HG03045 (cell line): ENCODE data around the gene ETS2.

Experiments used
- ATAC-seq: cut with Tn5 transposase; IDR thresholded peaks from one replicate; pipeline ENCODE4 v1.9.1; 2021; ENCODE audit warnings: mild to moderate bottlenecking, moderate library complexity; ENCODE audit not compliant: unreplicated experiment

Gene ETS2

DNA sequence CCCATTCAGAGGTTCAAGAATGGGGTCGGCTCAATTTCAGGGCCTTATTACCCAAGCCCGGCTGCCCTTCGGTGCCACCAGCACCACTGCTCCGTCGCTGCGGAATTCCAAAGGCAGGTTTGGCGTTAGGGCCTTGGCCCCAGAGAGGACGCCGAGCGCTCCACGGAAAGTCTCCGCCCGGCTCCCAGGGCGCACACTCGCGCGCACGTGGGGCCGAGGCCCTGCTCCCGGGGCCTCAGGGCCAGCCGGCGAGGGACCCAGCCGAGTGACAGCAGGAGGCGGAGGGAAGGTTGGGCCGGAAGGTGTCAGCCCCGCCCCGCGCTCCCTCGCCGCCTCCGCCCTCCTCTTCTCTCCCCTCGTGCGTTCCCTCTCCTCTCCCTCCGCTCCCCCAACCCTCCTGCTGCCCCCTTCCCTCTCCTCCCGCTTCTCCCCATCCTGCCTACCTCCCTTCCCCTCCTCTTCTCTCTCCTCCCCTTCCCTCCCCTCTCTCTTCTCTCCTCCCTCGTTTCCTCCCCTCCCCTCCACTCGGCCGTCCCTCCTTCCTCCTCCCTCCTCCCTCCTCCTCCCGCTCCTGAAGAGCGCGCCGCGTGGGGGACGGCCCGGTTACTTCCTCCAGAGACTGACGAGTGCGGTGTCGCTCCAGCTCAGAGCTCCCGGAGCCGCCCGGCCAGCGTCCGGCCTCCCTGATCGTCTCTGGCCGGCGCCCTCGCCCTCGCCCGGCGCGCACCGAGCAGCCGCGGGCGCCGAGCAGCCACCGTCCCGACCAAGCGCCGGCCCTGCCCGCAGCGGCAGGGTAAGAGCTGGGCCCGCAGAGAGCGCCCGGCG lies at the start of gene ETS2:
TSS of gene ETS2 (plus strand) at position 602 of the 825 bp plus-strand sequence. CDS start 4,106 bp downstream, outside the sequence.
- ATAC-seq = peak; percentile 71

GRCh38 chr21:38756746-38757145 lies 49.0 kb upstream of the ETS2 start:
- ATAC-seq = no peak

DNA sequence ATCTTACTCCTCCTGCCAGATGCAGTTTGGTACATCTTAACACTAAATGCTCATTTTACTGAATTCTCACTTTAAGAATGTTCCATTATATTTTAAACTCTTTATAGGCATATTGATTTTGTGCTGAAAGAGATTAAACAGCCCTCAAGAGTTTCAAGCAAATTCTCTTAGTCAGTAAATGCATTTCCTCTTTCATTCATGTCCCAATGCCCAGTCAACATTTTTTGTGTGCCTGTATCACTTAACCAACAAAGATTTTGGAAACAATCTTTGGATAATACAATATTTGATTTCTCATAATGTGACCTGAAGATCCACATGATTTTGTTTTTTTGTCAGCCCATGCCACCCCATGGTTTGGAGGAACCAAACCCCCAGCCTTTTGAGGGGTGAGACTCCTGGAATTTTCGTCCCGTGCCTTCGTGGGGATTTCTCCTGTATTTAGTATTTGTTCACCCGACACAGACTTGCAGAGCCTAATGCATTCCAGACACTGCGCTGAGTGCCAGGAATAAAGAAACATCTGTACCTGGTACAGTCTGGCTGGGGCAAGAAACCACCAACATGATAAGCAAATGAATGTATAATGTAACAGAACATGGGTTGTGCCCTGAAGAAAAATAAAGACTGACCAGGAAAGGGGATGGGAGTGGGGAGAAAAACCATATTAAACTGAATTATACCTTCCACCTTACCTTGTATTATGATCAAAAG lies 47.1 kb upstream of the ETS2 start:
- no peak for ATAC-seq

DNA sequence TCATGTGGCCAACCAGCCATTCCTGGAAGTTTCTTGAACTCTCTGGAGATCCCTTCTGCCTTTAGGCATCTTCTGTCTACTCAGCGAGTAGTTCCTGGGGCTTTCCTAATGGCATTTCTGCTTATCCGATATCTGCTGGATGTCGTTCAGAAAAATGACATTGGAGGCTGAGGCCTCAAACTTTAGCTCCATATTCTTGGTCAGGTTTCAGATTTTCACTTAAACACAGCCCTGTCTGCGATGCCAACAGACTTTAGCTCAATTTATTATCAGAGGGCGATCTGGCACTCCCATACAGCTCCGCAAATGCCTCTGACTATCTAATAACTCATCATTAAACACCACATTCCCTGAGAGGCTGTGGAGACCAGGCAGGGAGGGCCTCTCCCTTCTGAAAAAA lies 46.3 kb upstream of the ETS2 start:
- ATAC-seq = no peak

DNA sequence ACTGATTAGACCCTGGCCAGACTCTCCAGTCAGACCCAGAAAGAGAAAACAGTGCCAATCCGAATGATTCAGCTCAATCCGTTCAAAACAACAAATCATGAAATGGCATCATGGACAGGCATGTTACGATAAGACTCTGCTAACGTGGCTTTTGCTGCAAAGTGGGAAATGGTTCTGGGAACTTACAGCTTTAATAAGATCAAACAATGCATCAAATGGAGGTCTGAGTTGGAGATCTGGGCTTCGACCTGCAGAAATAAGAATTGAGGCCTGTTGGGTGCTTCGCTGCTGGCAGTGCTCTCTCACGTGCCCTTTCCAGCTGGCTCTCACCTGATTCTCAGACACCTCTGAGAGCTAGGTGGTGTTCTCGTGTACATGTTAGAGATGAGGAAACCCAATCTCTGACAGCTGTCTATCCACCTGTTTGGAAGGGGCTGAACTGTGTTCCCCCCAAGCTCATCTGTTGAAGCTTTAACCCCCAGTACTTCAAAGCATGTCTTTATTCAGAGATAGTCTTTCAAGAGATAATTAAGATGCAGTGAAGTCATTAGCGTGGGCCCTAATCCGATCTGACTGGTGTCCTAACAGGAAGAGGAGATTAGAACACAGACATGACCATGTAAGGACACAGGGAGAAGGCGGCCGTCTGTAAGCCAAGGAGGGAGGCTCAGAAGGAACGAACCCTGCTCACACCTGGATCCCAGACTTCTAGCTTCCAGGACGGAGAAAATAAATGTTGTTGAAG lies 45.5 kb upstream of the ETS2 start:
- no peak for ATAC-seq

- ATAC-seq = no peak
These were observed 45.0 kb upstream of the ETS2 start for GRCh38 chr21:38760762-38761155.

DNA sequence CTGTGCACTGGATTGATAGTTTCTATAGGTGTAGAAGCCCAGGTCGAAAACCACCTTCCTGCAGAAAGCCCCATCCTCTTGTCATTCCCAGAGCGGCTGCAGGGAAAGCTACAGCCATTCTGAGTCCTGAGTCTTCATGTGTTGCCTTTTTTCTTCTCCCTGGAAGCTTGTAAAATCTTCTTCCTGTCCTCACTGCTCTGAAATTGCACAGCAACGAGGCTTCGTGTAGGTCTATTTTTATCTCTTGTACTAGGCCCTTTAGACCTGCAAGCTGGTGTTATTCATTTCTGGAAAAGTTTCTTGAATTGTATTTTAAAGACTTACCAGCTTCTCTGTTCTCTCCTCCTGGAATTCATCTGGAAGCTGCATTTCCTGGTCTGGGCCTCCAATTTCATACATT lies 44.2 kb upstream of the ETS2 start:
- no peak for ATAC-seq

DNA sequence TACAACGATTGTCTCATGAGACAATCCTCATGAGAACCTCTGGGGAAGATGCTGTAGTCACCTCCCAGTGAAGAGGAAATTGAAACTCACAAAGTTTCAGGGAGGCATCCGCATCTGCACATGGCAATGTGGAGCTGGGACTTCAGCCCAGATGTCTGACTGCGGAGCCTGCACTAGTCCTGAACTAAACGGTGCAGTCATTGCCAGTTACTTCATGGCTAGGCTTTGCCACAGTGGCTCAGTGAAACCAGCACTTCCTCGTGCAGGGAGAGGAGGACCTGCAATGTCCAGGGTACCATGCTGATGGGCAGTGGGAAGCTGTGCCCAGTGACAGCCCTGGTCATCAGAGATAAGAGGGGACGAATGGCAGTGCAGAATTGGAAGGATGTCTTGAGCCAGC lies 40.7 kb upstream of the ETS2 start:
- ATAC-seq = no peak

GRCh38 chr21:38766987-38767722 lies 38.6 kb upstream of the ETS2 start:
- ATAC-seq = peak; percentile 95

GRCh38 chr21:38768471-38769063 lies 37.2 kb upstream of the ETS2 start:
- ATAC-seq = no peak

DNA sequence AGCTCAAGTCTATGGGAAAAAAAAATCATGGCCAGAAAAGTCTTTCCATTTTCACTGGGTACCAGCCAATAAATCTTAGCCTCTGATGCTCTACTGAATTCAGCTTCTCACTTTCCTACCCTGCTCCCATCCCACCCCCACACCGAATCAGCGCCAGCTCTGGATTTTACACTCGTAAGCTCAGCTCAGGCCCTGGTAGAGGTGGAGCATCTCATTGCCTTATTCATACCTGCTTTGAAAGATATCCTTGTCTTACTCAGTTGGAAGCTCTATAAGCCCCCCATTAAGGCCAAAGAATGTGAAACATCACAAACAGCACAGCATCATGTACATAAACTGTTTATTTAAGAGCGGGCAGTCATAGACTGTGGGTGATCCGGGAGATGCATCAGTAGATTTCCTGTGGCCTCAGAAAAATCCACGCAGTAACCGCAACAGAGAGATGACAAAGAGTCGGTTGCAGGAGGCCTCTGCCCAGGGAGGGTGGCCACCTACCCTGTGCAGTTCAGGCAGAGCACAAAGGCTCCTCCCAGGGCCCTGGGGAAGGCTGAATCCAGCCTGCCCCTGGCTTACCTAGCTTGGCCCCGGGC lies 36.4 kb upstream of the ETS2 start:
- no peak for ATAC-seq

GRCh38 chr21:38770660-38771059 lies 35.1 kb upstream of the ETS2 start:
- ATAC-seq = no peak

GRCh38 chr21:38771536-38771935 lies 34.2 kb upstream of the ETS2 start:
- ATAC-seq = no peak

- no peak for ATAC-seq
These were observed 33.1 kb upstream of the ETS2 start for GRCh38 chr21:38772646-38773045.

- ATAC-seq = no peak
These were observed 32.3 kb upstream of the ETS2 start for GRCh38 chr21:38773099-38774061.

GRCh38 chr21:38774152-38774551 lies 31.6 kb upstream of the ETS2 start:
- ATAC-seq = no peak

GRCh38 chr21:38774586-38775285 lies 31.0 kb upstream of the ETS2 start:
- ATAC-seq = no peak

DNA sequence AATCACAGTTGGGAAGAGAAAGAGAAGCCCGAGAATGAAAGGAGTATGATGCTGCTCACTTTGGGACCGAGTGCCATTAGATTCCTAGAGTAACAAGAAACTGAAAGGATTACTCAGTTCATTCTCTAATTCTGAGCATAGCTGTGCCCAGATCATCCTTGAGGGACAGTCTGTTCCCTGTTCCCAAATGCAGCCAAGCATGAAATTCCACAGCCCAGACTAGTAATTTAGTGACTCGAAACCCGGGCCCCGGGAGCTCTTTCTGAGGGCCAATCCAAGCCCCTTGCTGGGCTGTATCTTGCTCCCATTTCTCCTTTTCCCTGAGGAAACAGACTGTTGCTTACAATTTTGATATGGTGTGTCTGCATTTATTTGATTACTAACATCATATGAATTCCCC lies 30.0 kb upstream of the ETS2 start:
- ATAC-seq = no peak
